ENCODE measurements around the gene KRIT1.

Gene KRIT1

DNA sequence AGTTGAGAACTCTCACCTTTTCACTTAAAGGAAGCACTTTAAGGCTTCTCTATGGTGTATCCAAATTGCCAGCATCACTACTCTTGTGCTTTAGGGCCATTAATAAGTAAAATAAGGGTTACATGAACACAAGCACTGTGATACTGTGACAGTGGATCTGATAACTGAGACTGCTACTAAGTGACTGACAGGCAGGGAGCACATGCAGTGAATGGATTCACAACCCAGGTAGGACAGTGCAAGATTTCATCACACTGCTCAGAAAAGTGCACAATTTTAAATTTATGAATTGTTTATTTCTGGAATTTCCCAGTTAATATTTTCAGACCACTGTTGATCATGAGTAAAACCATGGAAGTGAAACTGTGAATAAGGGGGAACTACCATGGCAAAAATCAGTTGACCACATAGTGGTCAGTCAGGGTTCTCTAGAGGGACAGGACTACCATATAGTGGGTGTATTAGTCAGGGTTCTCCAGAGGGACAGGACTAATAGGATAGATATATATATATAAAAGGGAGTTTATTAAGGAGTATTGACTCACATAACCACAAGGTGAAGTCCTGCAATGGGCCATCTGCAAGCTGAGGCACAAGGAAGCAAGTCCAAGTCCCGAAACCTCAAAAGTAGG, 90.5 kb downstream of the KRIT1 start:
- DNase-seq (ENCODE audit: low read depth in 2 of 2): no peak

- DNase-seq (ENCODE audit: low read depth in 2 of 2): no peak
Observed at GRCh38 chr7:92150450-92151017, 95.2 kb downstream of the KRIT1 start.

GRCh38 chr7:92149736-92150239, 95.9 kb downstream of the KRIT1 start:
- no peak for DNase-seq (ENCODE audit: low read depth in 2 of 2)
